WTC11 (cell line): Measurements from ENCODE around the gene CIDEB. TPM values are rescaled to one million over a fixed set of nuclear protein-coding genes. Genes with fewer than 3 reads are reported as not detected.

ENCODE experiments used
- ATAC-seq: fragments of 200-7000 bp; cut with Tn5 transposase; 2 replicates; pipeline ENCODE4 v1.10.0; 2021; ENCODE audit warnings: mild to moderate bottlenecking, moderate library complexity
- CTCF ChIA-PET: fragments of 300-600 bp; sonication (Branson Sonifier 250); formaldehyde crosslinking; loops from one replicate; lab custom pipeline; 2021; ENCODE audit warnings: antibody characterized with exemption; lab: Charles Lee
- POLR2A ChIA-PET: fragments of 350-600 bp; sonication (Branson Sonifier 250); formaldehyde crosslinking; loops from one replicate; lab custom pipeline; 2021; ENCODE audit warnings: antibody characterized with exemption; lab: Charles Lee
- DNase-seq: peaks from one replicate; pipeline ENCODE4 v3.0.0; 2021; ENCODE audit warnings: low spot score
- H3K27ac Mint-ChIP-seq: 2 replicates; pipeline ENCODE4 v1.8.0; 2021; ENCODE audit warnings: mixed read lengths
- H3K27me3 Mint-ChIP-seq: 2 replicates; pipeline ENCODE4 v1.8.0; 2021; ENCODE audit warnings: low read depth, mild to moderate bottlenecking, moderate library complexity, mixed read lengths
- H3K36me3 Mint-ChIP-seq: 2 replicates; pipeline ENCODE4 v1.8.0; 2021; ENCODE audit warnings: mixed read lengths
- H3K4me1 Mint-ChIP-seq: 2 replicates; pipeline ENCODE4 v1.8.0; 2022; ENCODE audit warnings: mixed read lengths
- H3K4me3 Mint-ChIP-seq: 2 replicates; pipeline ENCODE4 v1.8.0; 2021; ENCODE audit warnings: mild to moderate bottlenecking, moderate library complexity, mixed read lengths
- H3K9me3 Mint-ChIP-seq: 2 replicates; pipeline ENCODE4 v1.8.0; 2021; ENCODE audit warnings: mixed read lengths
- GTF2I ChIP-seq: fragments of 250-450 bp; sonication (Bioruptor Pico); conservative IDR thresholded peaks from 2 replicates; pipeline ENCODE4 v1.4.0; 2021; ENCODE audit warnings: mild to moderate bottlenecking
- NFYB ChIP-seq: sonication (generic); formaldehyde crosslinking; conservative IDR thresholded peaks from 2 replicates; pipeline ENCODE4 v1.8.0; 2022; ENCODE audit warnings: low read depth, missing genetic modification reagents
- PRRX2 ChIP-seq: fragments of 250-450 bp; sonication (Bioruptor Pico); IDR thresholded peaks from 2 replicates; pipeline ENCODE4 v1.8.0; 2021; ENCODE audit warnings: mild to moderate bottlenecking
- SMAD3 ChIP-seq: sonication (generic); formaldehyde crosslinking; IDR thresholded peaks from 2 replicates; pipeline ENCODE4 v1.8.0; 2022; ENCODE audit warnings: missing genetic modification reagents, mild to moderate bottlenecking, borderline replicate concordance
- ZNF219 ChIP-seq: sonication (generic); formaldehyde crosslinking; IDR thresholded peaks from 2 replicates; pipeline ENCODE4 v1.8.0; 2023; ENCODE audit warnings: missing genetic modification reagents, mild to moderate bottlenecking, borderline replicate concordance
- ZNF396 ChIP-seq: fragments of 250-450 bp; sonication (Bioruptor Pico); IDR thresholded peaks from 2 replicates; pipeline ENCODE4 v1.8.0; 2021; ENCODE audit warnings: mild to moderate bottlenecking, moderate library complexity, borderline replicate concordance
- total RNA-seq: library from RNA; stranded (reverse); gene quantifications from 3 replicates; pipeline ENCODE4 v1.2.3, GENCODE V29; 2021
- TF ChIP-seq, protein P1 (sequence below): fragments of 200-600 bp; IDR thresholded peaks from 2 replicates; pipeline ENCODE4 v1.8.0; 2022; ENCODE audit warnings: antibody characterized with exemption
- TF ChIP-seq, protein P2 (sequence below): sonication (generic); formaldehyde crosslinking; conservative IDR thresholded peaks from 2 replicates; pipeline ENCODE4 v1.8.1; 2022; ENCODE audit warnings: mild to moderate bottlenecking, missing genetic modification reagents
- TF ChIP-seq, protein P3 (sequence below): sonication (generic); formaldehyde crosslinking; IDR thresholded peaks from 2 replicates; pipeline ENCODE4 v1.8.0; 2022; ENCODE audit warnings: mild to moderate bottlenecking, missing genetic modification reagents
- TF ChIP-seq, protein P4 (sequence below): sonication (generic); formaldehyde crosslinking; IDR thresholded peaks from 2 replicates; pipeline ENCODE4 v1.8.1; 2022; ENCODE audit warnings: mild to moderate bottlenecking, missing genetic modification reagents, moderate library complexity, borderline replicate concordance
- TF ChIP-seq, protein P5 (sequence below): fragments of 250-450 bp; sonication (Bioruptor Pico); IDR thresholded peaks from 2 replicates; pipeline ENCODE4 v1.9.0; 2021; ENCODE audit warnings: mild to moderate bottlenecking
- TF ChIP-seq, protein P6 (sequence below): fragments of 250-450 bp; sonication (Bioruptor Pico); IDR thresholded peaks from 2 replicates; pipeline ENCODE4 v1.9.0; 2021; ENCODE audit warnings: moderate library complexity, mild to moderate bottlenecking, inconsistent platforms, borderline replicate concordance
- TF ChIP-seq, protein P7 (sequence below): sonication (generic); formaldehyde crosslinking; IDR thresholded peaks from 2 replicates; pipeline ENCODE4 v1.8.1; 2023; ENCODE audit warnings: mild to moderate bottlenecking, missing genetic modification reagents, moderate library complexity
- TF ChIP-seq, protein P8 (sequence below): sonication (generic); formaldehyde crosslinking; IDR thresholded peaks from 2 replicates; pipeline ENCODE4 v1.8.1; 2022; ENCODE audit warnings: missing genetic modification reagents, borderline replicate concordance
- TF ChIP-seq, protein P9 (sequence below): sonication (generic); formaldehyde crosslinking; IDR thresholded peaks from 2 replicates; pipeline ENCODE4 v1.8.1; 2022; ENCODE audit warnings: low read depth, mild to moderate bottlenecking, moderate library complexity, missing genetic modification reagents, borderline replicate concordance

CIDEB gene
- total RNA-seq, 1 experiment from 2014 or later, result 4.7 TPM

DNA sequence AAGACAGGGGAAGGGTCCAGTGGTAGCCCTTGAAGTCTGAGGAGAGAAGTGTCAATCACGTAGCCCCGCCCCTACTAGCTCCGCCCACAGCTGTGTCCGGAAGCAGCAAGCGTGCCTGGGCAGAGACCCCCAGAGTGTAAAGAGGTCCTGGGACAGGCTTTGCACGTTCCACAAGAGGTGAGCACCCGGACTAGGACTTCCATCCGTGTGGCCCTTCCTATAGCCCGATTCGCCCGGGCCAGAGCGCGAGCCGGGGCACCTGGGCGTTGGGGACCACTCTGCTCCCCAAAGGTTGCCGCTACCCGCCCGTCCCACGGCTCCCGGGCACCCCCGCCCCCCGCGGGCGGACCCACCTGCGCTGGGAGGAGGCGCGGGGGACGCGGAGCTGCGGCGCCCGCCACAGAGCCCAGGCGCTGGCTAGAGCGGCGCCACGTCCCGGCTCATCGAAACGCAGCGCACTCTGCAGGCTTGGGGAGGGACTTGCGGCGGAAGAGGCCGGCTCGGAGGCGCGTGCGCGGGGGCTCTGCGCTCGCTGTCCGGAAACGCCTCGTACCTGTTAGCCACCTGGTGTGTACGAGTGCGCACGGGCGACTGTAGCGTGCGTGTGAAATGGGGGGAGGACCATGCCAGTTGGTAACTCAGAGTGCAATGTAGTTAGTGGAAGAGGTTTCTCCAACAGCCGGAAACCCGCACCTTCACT is 36.5 kb downstream of the CIDEB start, which contains the start of gene RABGGTA (continued):
- TF ChIP-seq, protein P1, sequence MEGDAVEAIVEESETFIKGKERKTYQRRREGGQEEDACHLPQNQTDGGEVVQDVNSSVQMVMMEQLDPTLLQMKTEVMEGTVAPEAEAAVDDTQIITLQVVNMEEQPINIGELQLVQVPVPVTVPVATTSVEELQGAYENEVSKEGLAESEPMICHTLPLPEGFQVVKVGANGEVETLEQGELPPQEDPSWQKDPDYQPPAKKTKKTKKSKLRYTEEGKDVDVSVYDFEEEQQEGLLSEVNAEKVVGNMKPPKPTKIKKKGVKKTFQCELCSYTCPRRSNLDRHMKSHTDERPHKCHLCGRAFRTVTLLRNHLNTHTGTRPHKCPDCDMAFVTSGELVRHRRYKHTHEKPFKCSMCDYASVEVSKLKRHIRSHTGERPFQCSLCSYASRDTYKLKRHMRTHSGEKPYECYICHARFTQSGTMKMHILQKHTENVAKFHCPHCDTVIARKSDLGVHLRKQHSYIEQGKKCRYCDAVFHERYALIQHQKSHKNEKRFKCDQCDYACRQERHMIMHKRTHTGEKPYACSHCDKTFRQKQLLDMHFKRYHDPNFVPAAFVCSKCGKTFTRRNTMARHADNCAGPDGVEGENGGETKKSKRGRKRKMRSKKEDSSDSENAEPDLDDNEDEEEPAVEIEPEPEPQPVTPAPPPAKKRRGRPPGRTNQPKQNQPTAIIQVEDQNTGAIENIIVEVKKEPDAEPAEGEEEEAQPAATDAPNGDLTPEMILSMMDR, result 0 out of 2 replicates have a peak, but pooled peaks have one; percentile 15
- TF ChIP-seq, protein P2, sequence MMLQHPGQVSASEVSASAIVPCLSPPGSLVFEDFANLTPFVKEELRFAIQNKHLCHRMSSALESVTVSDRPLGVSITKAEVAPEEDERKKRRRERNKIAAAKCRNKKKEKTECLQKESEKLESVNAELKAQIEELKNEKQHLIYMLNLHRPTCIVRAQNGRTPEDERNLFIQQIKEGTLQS (CRISPR knock-in tag), result no peak

DNA sequence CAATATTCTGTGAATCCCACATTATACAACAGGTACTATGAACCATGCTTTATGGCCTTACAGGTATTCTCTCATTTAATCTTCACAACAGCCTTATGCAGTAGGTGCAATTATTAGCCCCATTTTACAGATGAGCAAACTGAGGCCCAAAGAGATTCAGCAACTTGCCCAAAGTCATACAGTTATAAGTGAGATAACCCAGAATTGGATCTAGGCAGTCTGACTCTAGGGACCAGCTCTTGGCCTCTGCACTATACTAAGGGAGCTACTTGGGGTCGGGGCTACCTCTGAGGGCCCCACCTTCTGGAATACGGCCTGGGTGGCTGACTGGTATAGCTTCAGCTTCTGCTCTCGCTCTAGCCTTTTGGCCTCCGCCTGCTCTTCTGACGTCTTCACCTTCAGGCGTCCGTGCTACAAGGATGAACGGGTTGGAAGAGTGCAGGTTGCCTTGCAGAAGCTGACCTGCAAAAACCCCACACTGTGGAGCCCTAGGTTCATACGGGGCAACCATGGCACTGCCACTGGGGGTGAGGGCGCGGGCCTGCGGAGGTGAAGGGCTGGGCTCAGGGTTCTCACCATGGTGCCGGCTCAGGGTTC is 37.1 kb downstream of the CIDEB start:
- ATAC-seq (peak; percentile 12), DNase-seq (no peak)
- TF ChIP-seq, protein P3, sequence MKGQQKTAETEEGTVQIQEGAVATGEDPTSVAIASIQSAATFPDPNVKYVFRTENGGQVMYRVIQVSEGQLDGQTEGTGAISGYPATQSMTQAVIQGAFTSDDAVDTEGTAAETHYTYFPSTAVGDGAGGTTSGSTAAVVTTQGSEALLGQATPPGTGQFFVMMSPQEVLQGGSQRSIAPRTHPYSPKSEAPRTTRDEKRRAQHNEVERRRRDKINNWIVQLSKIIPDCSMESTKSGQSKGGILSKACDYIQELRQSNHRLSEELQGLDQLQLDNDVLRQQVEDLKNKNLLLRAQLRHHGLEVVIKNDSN, result no peak
- TF ChIP-seq GTF2I (CRISPR knock-in tag), result peak; percentile 64; the same call in 1 of the 2 replicates
- Mint-ChIP-seq H3K4me3 (peak overlapping the region; percentile 72), H3K27ac (peak overlapping the region; percentile 87), H3K36me3 (peaks cover 4% of the 10 kb centered on the region; the same call in 1 of the 2 replicates), H3K9me3 (no peaks in the 10 kb centered on the region), H3K27me3 (no peaks in the 10 kb centered on the region), H3K4me1 (peaks cover 16% of the 10 kb centered on the region)
- ChIA-PET CTCF (interaction anchor here (0.6 to 5.8 kb wide), 22 partner anchors 8 to 1275 kb away, joined by 3 to 77 read pairs (median 6); partner anchors contain the start of genes CHMP4A, CIDEB, DHRS1 and IRF9), POLR2A (interaction anchor here (0.5 to 1.5 kb wide), 12 partner anchors 8 to 143 kb away, joined by 3 to 20 read pairs (median 4); partner anchors contain the start of genes DHRS1, GMPR2, NEDD8 and NOP9)

DNA sequence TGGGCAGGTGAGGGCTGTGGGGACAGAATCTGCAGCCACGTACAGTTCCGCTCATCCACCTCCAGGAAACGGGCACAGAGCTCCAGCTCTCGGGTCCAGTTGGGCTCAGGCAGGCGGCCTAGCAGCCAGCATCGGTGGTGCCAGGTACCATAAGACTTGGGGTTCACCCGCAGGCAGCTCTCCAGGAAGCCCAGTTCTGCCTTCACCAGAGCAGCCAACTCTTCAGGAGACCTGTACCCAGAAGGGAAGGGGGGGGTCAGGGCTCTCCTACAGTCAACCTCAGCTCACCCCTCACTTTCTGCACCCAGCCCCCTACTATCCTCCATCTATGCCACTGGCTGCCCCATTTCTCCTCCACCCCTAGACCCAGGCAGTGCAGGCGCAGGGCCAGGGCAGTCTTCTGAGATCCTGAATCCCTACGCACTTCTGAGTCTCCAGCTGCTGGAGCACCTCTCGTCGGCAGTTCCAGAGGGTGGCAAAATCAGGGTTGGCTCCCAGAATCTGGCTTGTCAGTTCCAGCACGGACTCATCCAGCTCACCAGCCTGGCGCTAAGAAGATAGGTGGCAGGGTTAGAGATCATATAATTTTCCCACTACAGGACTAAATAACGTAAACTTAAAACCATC is 37.8 kb downstream of the CIDEB start:
- Mint-ChIP-seq H3K36me3 (peaks cover 4% of the 10 kb centered on the region; the same call in 1 of the 2 replicates), H3K4me3 (peak overlapping the region; percentile 72; the same call in 1 of the 2 replicates), H3K27ac (no peak overlapping the region), H3K27me3 (no peaks in the 10 kb centered on the region), H3K4me1 (peaks cover 16% of the 10 kb centered on the region), H3K9me3 (no peaks in the 10 kb centered on the region)
- ATAC-seq (no peak), DNase-seq (no peak)
- CTCF ChIA-PET, result interaction anchor here (1.2 to 5.8 kb wide), 9 partner anchors 14 to 124 kb away, joined by 4 to 77 read pairs (median 9); partner anchors contain the start of genes CHMP4A, CIDEB, DHRS1 and LTB4R
- POLR2A ChIA-PET, result interaction anchor here (0.5 to 1.5 kb wide), 4 partner anchors 28 to 41 kb away, joined by 3 to 20 read pairs (median 3); partner anchors contain the start of gene TINF2
- TF ChIP-seq ZNF396 (CRISPR knock-in tag) (no peak), PRRX2 (CRISPR knock-in tag) (no peak), NFYB (CRISPR knock-in tag) (no peak), ZNF219 (CRISPR knock-in tag) (no peak), SMAD3 (no peak)
- TF ChIP-seq, protein P4, sequence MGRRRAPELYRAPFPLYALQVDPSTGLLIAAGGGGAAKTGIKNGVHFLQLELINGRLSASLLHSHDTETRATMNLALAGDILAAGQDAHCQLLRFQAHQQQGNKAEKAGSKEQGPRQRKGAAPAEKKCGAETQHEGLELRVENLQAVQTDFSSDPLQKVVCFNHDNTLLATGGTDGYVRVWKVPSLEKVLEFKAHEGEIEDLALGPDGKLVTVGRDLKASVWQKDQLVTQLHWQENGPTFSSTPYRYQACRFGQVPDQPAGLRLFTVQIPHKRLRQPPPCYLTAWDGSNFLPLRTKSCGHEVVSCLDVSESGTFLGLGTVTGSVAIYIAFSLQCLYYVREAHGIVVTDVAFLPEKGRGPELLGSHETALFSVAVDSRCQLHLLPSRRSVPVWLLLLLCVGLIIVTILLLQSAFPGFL (CRISPR knock-in tag), result no peak
- TF ChIP-seq, protein P5, sequence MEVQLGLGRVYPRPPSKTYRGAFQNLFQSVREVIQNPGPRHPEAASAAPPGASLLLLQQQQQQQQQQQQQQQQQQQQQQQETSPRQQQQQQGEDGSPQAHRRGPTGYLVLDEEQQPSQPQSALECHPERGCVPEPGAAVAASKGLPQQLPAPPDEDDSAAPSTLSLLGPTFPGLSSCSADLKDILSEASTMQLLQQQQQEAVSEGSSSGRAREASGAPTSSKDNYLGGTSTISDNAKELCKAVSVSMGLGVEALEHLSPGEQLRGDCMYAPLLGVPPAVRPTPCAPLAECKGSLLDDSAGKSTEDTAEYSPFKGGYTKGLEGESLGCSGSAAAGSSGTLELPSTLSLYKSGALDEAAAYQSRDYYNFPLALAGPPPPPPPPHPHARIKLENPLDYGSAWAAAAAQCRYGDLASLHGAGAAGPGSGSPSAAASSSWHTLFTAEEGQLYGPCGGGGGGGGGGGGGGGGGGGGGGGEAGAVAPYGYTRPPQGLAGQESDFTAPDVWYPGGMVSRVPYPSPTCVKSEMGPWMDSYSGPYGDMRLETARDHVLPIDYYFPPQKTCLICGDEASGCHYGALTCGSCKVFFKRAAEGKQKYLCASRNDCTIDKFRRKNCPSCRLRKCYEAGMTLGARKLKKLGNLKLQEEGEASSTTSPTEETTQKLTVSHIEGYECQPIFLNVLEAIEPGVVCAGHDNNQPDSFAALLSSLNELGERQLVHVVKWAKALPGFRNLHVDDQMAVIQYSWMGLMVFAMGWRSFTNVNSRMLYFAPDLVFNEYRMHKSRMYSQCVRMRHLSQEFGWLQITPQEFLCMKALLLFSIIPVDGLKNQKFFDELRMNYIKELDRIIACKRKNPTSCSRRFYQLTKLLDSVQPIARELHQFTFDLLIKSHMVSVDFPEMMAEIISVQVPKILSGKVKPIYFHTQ, result no peak
- TF ChIP-seq, protein P6, sequence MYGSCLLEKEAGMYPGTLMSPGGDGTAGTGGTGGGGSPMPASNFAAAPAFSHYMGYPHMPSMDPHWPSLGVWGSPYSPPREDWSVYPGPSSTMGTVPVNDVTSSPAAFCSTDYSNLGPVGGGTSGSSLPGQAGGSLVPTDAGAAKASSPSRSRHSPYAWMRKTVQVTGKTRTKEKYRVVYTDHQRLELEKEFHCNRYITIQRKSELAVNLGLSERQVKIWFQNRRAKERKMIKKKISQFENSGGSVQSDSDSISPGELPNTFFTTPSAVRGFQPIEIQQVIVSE (CRISPR knock-in tag), result no peak
- TF ChIP-seq, protein P7, sequence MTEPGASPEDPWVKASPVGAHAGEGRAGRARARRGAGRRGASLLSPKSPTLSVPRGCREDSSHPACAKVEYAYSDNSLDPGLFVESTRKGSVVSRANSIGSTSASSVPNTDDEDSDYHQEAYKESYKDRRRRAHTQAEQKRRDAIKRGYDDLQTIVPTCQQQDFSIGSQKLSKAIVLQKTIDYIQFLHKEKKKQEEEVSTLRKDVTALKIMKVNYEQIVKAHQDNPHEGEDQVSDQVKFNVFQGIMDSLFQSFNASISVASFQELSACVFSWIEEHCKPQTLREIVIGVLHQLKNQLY (CRISPR knock-in tag), result no peak
- TF ChIP-seq, protein P8, sequence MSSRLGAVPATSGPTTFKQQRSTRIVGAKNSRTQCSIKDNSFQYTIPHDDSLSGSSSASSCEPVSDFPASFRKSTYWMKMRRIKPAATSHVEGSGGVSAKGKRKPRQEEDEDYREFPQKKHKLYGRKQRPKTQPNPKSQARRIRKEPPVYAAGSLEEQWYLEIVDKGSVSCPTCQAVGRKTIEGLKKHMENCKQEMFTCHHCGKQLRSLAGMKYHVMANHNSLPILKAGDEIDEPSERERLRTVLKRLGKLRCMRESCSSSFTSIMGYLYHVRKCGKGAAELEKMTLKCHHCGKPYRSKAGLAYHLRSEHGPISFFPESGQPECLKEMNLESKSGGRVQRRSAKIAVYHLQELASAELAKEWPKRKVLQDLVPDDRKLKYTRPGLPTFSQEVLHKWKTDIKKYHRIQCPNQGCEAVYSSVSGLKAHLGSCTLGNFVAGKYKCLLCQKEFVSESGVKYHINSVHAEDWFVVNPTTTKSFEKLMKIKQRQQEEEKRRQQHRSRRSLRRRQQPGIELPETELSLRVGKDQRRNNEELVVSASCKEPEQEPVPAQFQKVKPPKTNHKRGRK (CRISPR knock-in tag), result no peak
- TF ChIP-seq, protein P9, sequence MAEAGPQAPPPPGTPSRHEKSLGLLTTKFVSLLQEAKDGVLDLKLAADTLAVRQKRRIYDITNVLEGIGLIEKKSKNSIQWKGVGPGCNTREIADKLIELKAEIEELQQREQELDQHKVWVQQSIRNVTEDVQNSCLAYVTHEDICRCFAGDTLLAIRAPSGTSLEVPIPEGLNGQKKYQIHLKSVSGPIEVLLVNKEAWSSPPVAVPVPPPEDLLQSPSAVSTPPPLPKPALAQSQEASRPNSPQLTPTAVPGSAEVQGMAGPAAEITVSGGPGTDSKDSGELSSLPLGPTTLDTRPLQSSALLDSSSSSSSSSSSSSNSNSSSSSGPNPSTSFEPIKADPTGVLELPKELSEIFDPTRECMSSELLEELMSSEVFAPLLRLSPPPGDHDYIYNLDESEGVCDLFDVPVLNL (CRISPR knock-in tag), result no peak
